Measurements from ENCODE around the gene TRDN.

TRDN gene

GRCh38 chr6:123648020-123648580, 11.3 kb upstream of the TRDN start:
- no peak for TF ChIP-seq POLR2A (IDR thresholded peaks at IDR 0.05; ENCODE audit: low read depth, low read length)
- DNase-seq (ENCODE audit: insufficient read length, low spot score) = no peak
- FAIRE-seq = no peak

GRCh38 chr6:123641497-123641896, 4.7 kb upstream of the TRDN start:
- DNase-seq (ENCODE audit: insufficient read length, low spot score) (no peak), FAIRE-seq (no peak)
- no peak for TF ChIP-seq POLR2A (IDR thresholded peaks at IDR 0.05; ENCODE audit: low read depth, low read length)

- FAIRE-seq (no peak), DNase-seq (ENCODE audit: insufficient read length, low spot score) (no peak)
- TF ChIP-seq POLR2A (IDR thresholded peaks at IDR 0.05; ENCODE audit: low read depth, low read length) = no peak
Measured at GRCh38 chr6:123640567-123641187, 3.9 kb upstream of the TRDN start.

- no peak for FAIRE-seq
- DNase-seq (ENCODE audit: insufficient read length, low spot score) = no peak
- no peak for TF ChIP-seq POLR2A (IDR thresholded peaks at IDR 0.05; ENCODE audit: low read depth, low read length)
Measured at GRCh38 chr6:123638865-123639264, 2.1 kb upstream of the TRDN start.

GRCh38 chr6:123636282-123636681, 468 bp downstream of the TRDN start:
- DNase-seq (ENCODE audit: insufficient read length, low spot score) (no peak), FAIRE-seq (no peak)
- no peak for TF ChIP-seq POLR2A (IDR thresholded peaks at IDR 0.05; ENCODE audit: low read depth, low read length)

- DNase-seq (ENCODE audit: insufficient read length, low spot score) = no peak
- TF ChIP-seq POLR2A (IDR thresholded peaks at IDR 0.05; ENCODE audit: low read depth, low read length) = no peak
- no peak for FAIRE-seq
Measured at GRCh38 chr6:123635567-123635966, 1.2 kb downstream of the TRDN start.

GRCh38 chr6:123635144-123635543, 1.6 kb downstream of the TRDN start:
- FAIRE-seq (no peak), DNase-seq (ENCODE audit: insufficient read length, low spot score) (no peak)
- TF ChIP-seq POLR2A (IDR thresholded peaks at IDR 0.05; ENCODE audit: low read depth, low read length) = no peak

- no peak for FAIRE-seq
- DNase-seq (ENCODE audit: insufficient read length, low spot score) = no peak
- TF ChIP-seq POLR2A (IDR thresholded peaks at IDR 0.05; ENCODE audit: low read depth, low read length) = no peak
Measured at GRCh38 chr6:123632641-123633040, 4.1 kb downstream of the TRDN start.

GRCh38 chr6:123629258-123629941, 7.3 kb downstream of the TRDN start:
- FAIRE-seq = no peak
- no peak for TF ChIP-seq POLR2A (IDR thresholded peaks at IDR 0.05; ENCODE audit: low read depth, low read length)
- no peak for DNase-seq (ENCODE audit: insufficient read length, low spot score)

GRCh38 chr6:123625696-123626095, 11.1 kb downstream of the TRDN start:
- no peak for FAIRE-seq
- no peak for TF ChIP-seq POLR2A (IDR thresholded peaks at IDR 0.05; ENCODE audit: low read depth, low read length)
- DNase-seq (ENCODE audit: insufficient read length, low spot score) = no peak

- DNase-seq (ENCODE audit: insufficient read length, low spot score) (no peak), FAIRE-seq (no peak)
- TF ChIP-seq POLR2A (IDR thresholded peaks at IDR 0.05; ENCODE audit: low read depth, low read length) = no peak
Measured at GRCh38 chr6:123622780-123623179, 14.0 kb downstream of the TRDN start.

- no peak for TF ChIP-seq POLR2A (IDR thresholded peaks at IDR 0.05; ENCODE audit: low read depth, low read length)
- DNase-seq (ENCODE audit: insufficient read length, low spot score) = no peak
- FAIRE-seq = no peak
Measured at GRCh38 chr6:123619156-123619555, 17.6 kb downstream of the TRDN start.

GRCh38 chr6:123616942-123617341, 19.8 kb downstream of the TRDN start:
- no peak for TF ChIP-seq POLR2A (IDR thresholded peaks at IDR 0.05; ENCODE audit: low read depth, low read length)
- DNase-seq (ENCODE audit: insufficient read length, low spot score) (no peak), FAIRE-seq (no peak)

- no peak for TF ChIP-seq POLR2A (IDR thresholded peaks at IDR 0.05; ENCODE audit: low read depth, low read length)
- no peak for FAIRE-seq
- no peak for DNase-seq (ENCODE audit: insufficient read length, low spot score)
Measured at GRCh38 chr6:123616016-123616415, 20.7 kb downstream of the TRDN start.

- no peak for TF ChIP-seq POLR2A (IDR thresholded peaks at IDR 0.05; ENCODE audit: low read depth, low read length)
- DNase-seq (ENCODE audit: insufficient read length, low spot score) = no peak
- no peak for FAIRE-seq
Measured at GRCh38 chr6:123610779-123611178, 26.0 kb downstream of the TRDN start.

Data from H54 (cell line).